Activated CD4-positive, alpha-beta T cell treated with anti-CD3 and anti-CD28 coated beads for 36 hours (primary cell): ENCODE measurements around the gene UMAD1. TPM values are rescaled to one million over a fixed set of nuclear protein-coding genes. Genes with fewer than 3 reads are reported as not detected.
A peak's percentile ranks its signal among the peaks of the same experiment; 100 is the strongest.
"Not testable (repeated sequence)": the region's sequence is repeated elsewhere in the genome, so short reads cannot be mapped to it uniquely, and the experiment has no call there.

ENCODE experiments used
- ATAC-seq: fragments of 200-7000 bp; cut with Tn5 transposase; one replicate; pipeline ENCODE4 v1.10.0; 2021; ENCODE audit warnings: mild to moderate bottlenecking, moderate library complexity
- CTCF ChIA-PET: fragments of 350-600 bp; sonication (Branson Sonifier 250); formaldehyde crosslinking; loops from one replicate; lab custom pipeline; 2021; ENCODE audit warnings: antibody characterized with exemption; lab: Charles Lee
- POLR2A ChIA-PET: fragments of 350-600 bp; sonication (Branson Sonifier 250); formaldehyde crosslinking; loops from one replicate; lab custom pipeline; 2021; ENCODE audit warnings: antibody characterized with exemption, inconsistent platforms; lab: Charles Lee
- DNase-seq: peaks from one replicate; pipeline ENCODE4 v3.0.0-alpha.2; 2020
- H3K27ac Mint-ChIP-seq: one replicate; pipeline ENCODE4 v1.8.0; 2021; ENCODE audit warnings: mixed read lengths
- H3K27me3 Mint-ChIP-seq: one replicate; pipeline ENCODE4 v1.8.0; 2021; ENCODE audit warnings: mixed read lengths
- H3K36me3 Mint-ChIP-seq: one replicate; pipeline ENCODE4 v1.8.0; 2021; ENCODE audit warnings: low read depth, mixed read lengths
- H3K4me1 Mint-ChIP-seq: one replicate; pipeline ENCODE4 v1.8.0; 2021; ENCODE audit warnings: mixed read lengths
- H3K4me3 Mint-ChIP-seq: one replicate; pipeline ENCODE4 v1.8.0; 2021; ENCODE audit warnings: mild to moderate bottlenecking, moderate library complexity, mixed read lengths
- H3K9me3 Mint-ChIP-seq: one replicate; pipeline ENCODE4 v1.8.0; 2021; ENCODE audit warnings: low read depth, mixed read lengths
- intact Hi-C, 2 experiments: fragments of 100-400 bp; cut with DNase I in 1 of 2; cut with micrococcal nuclease in 1 of 2; formaldehyde crosslinking; loops; one replicate each; pipeline versions ENCODE4 v1.14.2 to v1.15.1; 2022 to 2024; cut with DNase I, micrococcal nuclease
- total RNA-seq, 2 experiments: library from RNA; stranded (reverse); gene quantifications; one replicate each; pipeline ENCODE4 v1.2.3, GENCODE V29; 2021

Gene UMAD1
- total RNA-seq, 2 experiments from 2014 or later: 13.1 to 14.5 TPM

- ChIA-PET POLR2A (no interaction called here), CTCF (interaction anchor here (0.7 to 1.0 kb wide), 3 partner anchors 16 to 304 kb away, joined by 3 to 5 read pairs (median 3); no protein-coding TSS in a partner anchor)
- intact Hi-C loops: no loop called here
These were observed 12.4 kb downstream of the UMAD1 start for GRCh38 chr7:7652798-7653540.

GRCh38 chr7:7653593-7654187 is 13.1 kb downstream of the UMAD1 start:
- H3K27ac Mint-ChIP-seq: no peak overlapping the region
- no peak overlapping the region for H3K4me3 Mint-ChIP-seq
- POLR2A ChIA-PET: no interaction called here
- intact Hi-C loops: no loop called here
- H3K27me3 Mint-ChIP-seq: no peaks in the 10 kb centered on the region
- peaks cover 19% of the 10 kb centered on the region for H3K36me3 Mint-ChIP-seq
- CTCF ChIA-PET: interaction anchor here (0.7 kb wide), 1 partner anchor 303 kb away, joined by 3 read pairs; no protein-coding TSS in a partner anchor
- ATAC-seq (peak; percentile 78), DNase-seq (peak; percentile 55)
- peaks cover 13% of the 10 kb centered on the region for H3K9me3 Mint-ChIP-seq
- peaks cover 38% of the 10 kb centered on the region for H3K4me1 Mint-ChIP-seq

More at GRCh38 chr7:7652798-7653540, 12.4 kb downstream of the UMAD1 start:
- DNase-seq (no peak), ATAC-seq (no peak)
- H3K4me3 Mint-ChIP-seq: no peak overlapping the region
- H3K27ac Mint-ChIP-seq: no peak overlapping the region
- H3K27me3 Mint-ChIP-seq: no peaks in the 10 kb centered on the region
- H3K36me3 Mint-ChIP-seq: peaks cover 16% of the 10 kb centered on the region
- H3K9me3 Mint-ChIP-seq: peaks cover 11% of the 10 kb centered on the region
- H3K4me1 Mint-ChIP-seq: peaks cover 38% of the 10 kb centered on the region

DNA sequence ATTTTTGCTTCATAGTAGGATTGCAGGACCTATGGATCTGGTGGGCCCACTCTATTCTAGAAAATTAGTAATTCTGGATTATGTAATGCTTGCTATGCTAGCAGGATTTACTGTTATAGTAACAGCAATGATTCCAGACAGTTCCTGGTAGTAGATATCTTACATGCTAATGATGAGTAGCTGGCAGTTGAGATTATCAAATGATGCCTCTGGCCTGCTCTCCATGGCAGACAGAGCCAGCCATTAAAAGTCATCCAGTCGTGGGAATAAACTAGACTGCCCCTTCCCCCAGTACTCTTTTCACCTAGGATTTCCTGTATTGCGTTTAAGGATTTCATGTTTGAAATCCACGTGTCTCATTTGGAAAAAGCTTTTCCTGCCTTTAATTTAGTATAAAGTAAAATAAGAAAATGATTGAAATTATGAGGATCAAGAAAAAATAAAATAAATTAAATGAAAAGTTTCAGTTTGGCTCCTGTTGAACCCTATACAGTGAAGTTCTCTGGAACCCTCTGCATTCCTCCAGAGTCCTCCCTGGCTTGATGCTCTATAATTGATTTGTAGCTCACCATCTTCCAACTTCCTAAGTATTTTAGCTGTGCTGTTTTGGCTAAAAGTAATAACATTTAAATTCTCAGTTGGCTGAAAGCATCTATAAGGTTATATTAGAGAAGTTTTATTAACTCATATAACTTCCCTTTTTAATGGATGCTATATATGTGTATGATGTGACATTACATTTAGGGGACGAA is 14.6 kb downstream of the UMAD1 start:
- ATAC-seq (no peak), DNase-seq (no peak)
- Mint-ChIP-seq H3K9me3 (peaks cover 25% of the 10 kb centered on the region), H3K27me3 (no peaks in the 10 kb centered on the region), H3K36me3 (peaks cover 33% of the 10 kb centered on the region), H3K4me1 (peaks cover 40% of the 10 kb centered on the region), H3K4me3 (no peak overlapping the region), H3K27ac (no peak overlapping the region)
- ChIA-PET CTCF (interaction anchor here (0.7 to 1.0 kb wide), 2 partner anchors 10 to 14 kb away, joined by 3 read pairs; no protein-coding TSS in a partner anchor), POLR2A (interaction anchor here (0.7 kb wide), 1 partner anchor 15 kb away, joined by 3 read pairs; the partner anchor contains the start of gene UMAD1)
- intact Hi-C loops: no loop called here

GRCh38 chr7:7656459-7656858 is 15.9 kb downstream of the UMAD1 start:
- intact Hi-C loops, ATAC-seq, H3K4me3 Mint-ChIP-seq, POLR2A ChIA-PET, H3K27ac Mint-ChIP-seq, CTCF ChIA-PET, DNase-seq, H3K27me3 Mint-ChIP-seq: not testable (repeated sequence)
- Mint-ChIP-seq H3K9me3 (peaks cover 25% of the 10 kb centered on the region), H3K36me3 (peaks cover 35% of the 10 kb centered on the region), H3K4me1 (peaks cover 43% of the 10 kb centered on the region)

DNA sequence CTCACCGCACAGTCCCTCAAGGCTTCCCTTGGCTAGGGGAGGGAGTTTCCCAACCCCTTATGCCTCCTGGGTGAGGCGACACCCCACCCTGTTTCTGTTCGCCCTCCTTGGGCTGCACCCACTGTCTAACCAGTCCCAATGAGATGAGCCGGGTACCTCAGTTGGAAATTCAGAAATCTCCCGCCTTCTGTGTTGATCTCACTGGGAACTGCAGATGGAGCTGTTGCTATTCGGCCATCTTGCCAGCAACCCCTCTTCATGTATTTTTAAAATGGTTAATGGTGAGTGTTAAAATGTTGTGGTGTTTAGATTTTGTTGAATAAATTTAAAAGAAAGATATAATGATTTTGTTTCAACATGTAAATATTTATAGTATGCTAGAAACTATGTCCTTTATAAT is 22.0 kb downstream of the UMAD1 start:
- ChIA-PET CTCF (interaction anchor here (0.6 to 1.2 kb wide), 7 partner anchors 9 to 633 kb away, joined by 3 read pairs; no protein-coding TSS in a partner anchor), POLR2A (no interaction called here)
- H3K4me1 Mint-ChIP-seq: peaks cover 31% of the 10 kb centered on the region
- no peak overlapping the region for H3K27ac Mint-ChIP-seq
- no peak for ATAC-seq
- H3K27me3 Mint-ChIP-seq: no peaks in the 10 kb centered on the region
- H3K4me3 Mint-ChIP-seq: no peak overlapping the region
- H3K36me3 Mint-ChIP-seq: peaks cover 23% of the 10 kb centered on the region
- intact Hi-C loops: no loop called here
- H3K9me3 Mint-ChIP-seq: peaks cover 15% of the 10 kb centered on the region
- DNase-seq: no peak

- Mint-ChIP-seq H3K36me3 (peaks cover 10% of the 10 kb centered on the region), H3K4me1 (peaks cover 30% of the 10 kb centered on the region), H3K9me3 (peaks cover 9% of the 10 kb centered on the region), H3K4me3 (no peak overlapping the region), H3K27me3 (no peaks in the 10 kb centered on the region), H3K27ac (no peak overlapping the region)
- DNase-seq (no peak), ATAC-seq (no peak)
- intact Hi-C loops: no loop called here
- CTCF ChIA-PET: no interaction called here
- POLR2A ChIA-PET: no interaction called here
These were observed 23.7 kb downstream of the UMAD1 start for GRCh38 chr7:7664291-7664690.

DNA sequence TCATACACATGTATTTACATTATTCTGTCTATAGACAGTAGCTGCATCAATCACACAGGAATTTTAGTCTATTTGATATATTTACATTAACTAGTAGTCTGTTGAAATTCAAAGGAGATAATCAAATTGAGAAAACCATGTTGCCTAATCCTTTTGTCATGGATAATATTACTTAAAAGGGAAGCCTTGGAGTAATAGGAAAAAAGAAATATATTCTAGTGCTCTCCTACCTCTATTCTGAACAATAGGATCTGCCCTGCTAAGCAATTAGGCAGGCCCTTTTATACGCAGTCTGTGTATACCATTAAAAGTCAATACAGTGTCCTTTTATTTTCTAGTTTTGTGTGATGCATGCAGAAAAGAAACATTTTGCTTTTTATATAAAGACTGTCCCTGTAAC is 24.5 kb downstream of the UMAD1 start:
- DNase-seq: no peak
- intact Hi-C loops: no loop called here
- H3K9me3 Mint-ChIP-seq: peaks cover 9% of the 10 kb centered on the region
- POLR2A ChIA-PET: no interaction called here
- CTCF ChIA-PET: no interaction called here
- H3K27ac Mint-ChIP-seq: no peak overlapping the region
- H3K27me3 Mint-ChIP-seq: no peaks in the 10 kb centered on the region
- no peak overlapping the region for H3K4me3 Mint-ChIP-seq
- H3K36me3 Mint-ChIP-seq: peaks cover 7% of the 10 kb centered on the region
- peaks cover 24% of the 10 kb centered on the region for H3K4me1 Mint-ChIP-seq
- no peak for ATAC-seq

- no peak overlapping the region for H3K27ac Mint-ChIP-seq
- CTCF ChIA-PET: interaction anchor here (0.5 to 1.2 kb wide), 3 partner anchors 14 to 106 kb away, joined by 3 to 4 read pairs (median 3); no protein-coding TSS in a partner anchor
- ATAC-seq: no peak
- no peak overlapping the region for H3K4me3 Mint-ChIP-seq
- H3K27me3 Mint-ChIP-seq: no peaks in the 10 kb centered on the region
- peaks cover 18% of the 10 kb centered on the region for H3K9me3 Mint-ChIP-seq
- POLR2A ChIA-PET: interaction anchor here (0.6 kb wide), 1 partner anchor 112 kb away, joined by 4 read pairs; no protein-coding TSS in a partner anchor
- intact Hi-C loops: no loop called here
- H3K4me1 Mint-ChIP-seq: peaks cover 35% of the 10 kb centered on the region
- peaks cover 17% of the 10 kb centered on the region for H3K36me3 Mint-ChIP-seq
- no peak for DNase-seq
These were observed 26.6 kb downstream of the UMAD1 start for GRCh38 chr7:7667187-7667586.

DNA sequence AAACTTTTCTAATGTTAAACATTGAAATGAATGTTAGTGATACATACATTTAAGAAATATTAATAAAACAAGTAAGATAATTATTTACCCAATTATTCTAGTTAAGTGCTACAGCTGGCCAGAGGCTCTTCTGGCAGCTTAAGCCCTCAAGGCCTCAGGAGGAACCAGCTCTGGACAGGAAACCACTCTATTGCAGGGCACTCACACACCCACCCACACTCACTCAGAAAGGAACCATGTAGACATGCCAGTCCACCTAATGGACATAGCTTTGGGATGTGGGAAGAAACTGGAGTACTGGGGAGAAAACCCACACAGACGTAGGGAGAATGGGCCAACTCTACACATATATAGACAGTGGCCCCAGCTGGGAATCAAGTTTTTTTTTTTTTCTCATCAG is 28.2 kb downstream of the UMAD1 start:
- Mint-ChIP-seq H3K27ac (no peak overlapping the region), H3K9me3 (peaks cover 22% of the 10 kb centered on the region), H3K4me1 (peaks cover 40% of the 10 kb centered on the region), H3K27me3 (no peaks in the 10 kb centered on the region), H3K36me3 (peaks cover 29% of the 10 kb centered on the region), H3K4me3 (no peak overlapping the region)
- ATAC-seq (no peak), DNase-seq (no peak)
- ChIA-PET POLR2A (no interaction called here), CTCF (interaction anchor here (1.2 kb wide), 1 partner anchor 16 kb away, joined by 5 read pairs; no protein-coding TSS in a partner anchor)
- intact Hi-C loops: no loop called here

DNA sequence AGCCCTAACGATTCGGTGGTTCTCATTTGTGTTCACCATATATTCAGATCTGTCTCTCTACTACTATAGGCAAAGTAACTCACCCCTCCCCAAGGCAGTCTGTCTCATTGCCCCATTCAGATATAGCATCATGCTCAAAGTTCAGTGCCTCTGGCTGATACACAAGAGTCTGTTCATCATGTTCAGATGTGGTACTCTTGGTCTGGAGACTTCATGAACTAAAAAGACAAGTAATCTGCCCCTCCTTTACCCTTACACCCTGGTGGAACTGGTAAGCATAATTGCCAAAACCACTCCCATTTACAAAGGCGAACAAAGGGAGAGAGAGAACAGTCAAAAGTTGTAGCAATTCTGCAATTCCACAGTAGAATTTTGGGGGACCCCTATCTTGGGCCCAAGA is 29.9 kb downstream of the UMAD1 start:
- Mint-ChIP-seq H3K4me3 (no peak overlapping the region), H3K36me3 (peaks cover 38% of the 10 kb centered on the region), H3K4me1 (peaks cover 38% of the 10 kb centered on the region), H3K27me3 (no peaks in the 10 kb centered on the region), H3K9me3 (peaks cover 22% of the 10 kb centered on the region), H3K27ac (no peak overlapping the region)
- ATAC-seq (no peak), DNase-seq (no peak)
- ChIA-PET POLR2A (interaction anchor here (0.6 kb wide), 1 partner anchor 66 kb away, joined by 3 read pairs; no protein-coding TSS in a partner anchor), CTCF (interaction anchor here (1.4 to 2.6 kb wide), 3 partner anchors 8 to 28 kb away, joined by 3 to 11 read pairs (median 5); no protein-coding TSS in a partner anchor)
- intact Hi-C loops: no loop called here

DNA sequence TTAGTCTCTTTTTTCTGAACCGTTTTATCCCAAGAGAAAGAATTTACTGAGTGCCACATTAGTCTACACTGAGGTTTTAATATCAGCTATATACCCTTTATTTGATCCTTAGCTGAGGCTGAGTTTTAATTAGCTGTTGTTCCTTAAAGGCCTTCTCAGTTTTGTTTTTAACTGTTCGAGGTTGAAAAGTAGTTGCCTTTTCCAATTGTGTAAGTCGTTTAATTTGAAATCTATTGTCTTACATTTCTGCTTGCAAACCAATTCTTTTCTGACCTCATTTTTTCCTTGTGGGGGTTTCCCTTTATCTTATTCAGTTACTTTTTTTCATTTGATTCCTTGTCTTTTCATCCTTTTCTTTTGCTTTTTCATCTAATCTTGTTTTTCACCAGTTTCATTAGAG is 30.8 kb downstream of the UMAD1 start:
- Mint-ChIP-seq H3K27ac (peak overlapping the region; percentile 85), H3K36me3 (peaks cover 45% of the 10 kb centered on the region), H3K4me1 (peaks cover 42% of the 10 kb centered on the region), H3K27me3 (no peaks in the 10 kb centered on the region), H3K4me3 (peak overlapping the region; percentile 29), H3K9me3 (peaks cover 22% of the 10 kb centered on the region)
- DNase-seq: no peak
- intact Hi-C loops: loop anchor here in 1 of 2 experiments (1.0 kb wide), 1 partner anchor 31 kb away; the partner anchor contains the start of gene UMAD1
- POLR2A ChIA-PET: no interaction called here
- CTCF ChIA-PET: interaction anchor here (1.1 to 2.6 kb wide), 4 partner anchors 9 to 29 kb away, joined by 3 to 11 read pairs (median 5); no protein-coding TSS in a partner anchor
- no peak for ATAC-seq
